Inflammatory macrophage treated with lipopolysaccharide for 4 hours (primary cell): ENCODE data around the gene PCDH9.

Source experiments
- DNase-seq: peaks from one replicate; pipeline ENCODE4 v3.0.0-alpha.2; 2020

PCDH9 gene

GRCh38 chr13:66559093-66559492 is 671.0 kb downstream of the PCDH9 start:
- no peak for DNase-seq

- peak; percentile 8 for DNase-seq
Observed at GRCh38 chr13:66558506-66558905, 671.6 kb downstream of the PCDH9 start.

GRCh38 chr13:66557357-66557756 is 672.8 kb downstream of the PCDH9 start:
- DNase-seq = no peak

GRCh38 chr13:66556306-66556705 is 673.8 kb downstream of the PCDH9 start:
- DNase-seq = peak; percentile 6

- no peak for DNase-seq
Observed at GRCh38 chr13:66553391-66553790, 676.7 kb downstream of the PCDH9 start.

- no peak for DNase-seq
Observed at GRCh38 chr13:66551128-66551527, 679.0 kb downstream of the PCDH9 start.

GRCh38 chr13:66547685-66548084 is 682.5 kb downstream of the PCDH9 start:
- no peak for DNase-seq

- no peak for DNase-seq
Observed at GRCh38 chr13:66546534-66547379, 683.4 kb downstream of the PCDH9 start.

GRCh38 chr13:66543780-66544179 is 686.4 kb downstream of the PCDH9 start:
- DNase-seq = no peak

- no peak for DNase-seq
Observed at GRCh38 chr13:66537417-66537816, 692.7 kb downstream of the PCDH9 start.

GRCh38 chr13:66536746-66537145 is 693.4 kb downstream of the PCDH9 start:
- DNase-seq = no peak

- DNase-seq = no peak
Observed at GRCh38 chr13:66534561-66534960, 695.6 kb downstream of the PCDH9 start.

- no peak for DNase-seq
Observed at GRCh38 chr13:66532845-66533244, 697.3 kb downstream of the PCDH9 start.

- no peak for DNase-seq
Observed at GRCh38 chr13:66532146-66532545, 698.0 kb downstream of the PCDH9 start.

- DNase-seq = no peak
Observed at GRCh38 chr13:66530686-66531085, 699.5 kb downstream of the PCDH9 start.

- no peak for DNase-seq
Observed at GRCh38 chr13:66530158-66530557, 700.0 kb downstream of the PCDH9 start.

- DNase-seq = no peak
Observed at GRCh38 chr13:66528944-66529576, 701.1 kb downstream of the PCDH9 start.

GRCh38 chr13:66528180-66528579 is 702.0 kb downstream of the PCDH9 start:
- no peak for DNase-seq

GRCh38 chr13:66520511-66521355 is 709.4 kb downstream of the PCDH9 start:
- no peak for DNase-seq

GRCh38 chr13:66519259-66519658 is 710.9 kb downstream of the PCDH9 start:
- no peak for DNase-seq

- DNase-seq = no peak
Observed at GRCh38 chr13:66518068-66518467, 712.1 kb downstream of the PCDH9 start.

GRCh38 chr13:66513728-66514127 is 716.4 kb downstream of the PCDH9 start:
- DNase-seq = no peak

- no peak for DNase-seq
Observed at GRCh38 chr13:66509175-66509574, 721.0 kb downstream of the PCDH9 start.
